ENCODE data around the gene MIDN. TPM values are rescaled to one million over a fixed set of nuclear protein-coding genes. Genes with fewer than 3 reads are reported as not detected.
A peak's percentile ranks its signal among the peaks of the same experiment; 100 is the strongest.

The MIDN gene
- total and polyA plus RNA-seq, 2 of the 4 experiments (the other 2 are of a cell fraction) = 2.5 to 26.0 TPM

DNA sequence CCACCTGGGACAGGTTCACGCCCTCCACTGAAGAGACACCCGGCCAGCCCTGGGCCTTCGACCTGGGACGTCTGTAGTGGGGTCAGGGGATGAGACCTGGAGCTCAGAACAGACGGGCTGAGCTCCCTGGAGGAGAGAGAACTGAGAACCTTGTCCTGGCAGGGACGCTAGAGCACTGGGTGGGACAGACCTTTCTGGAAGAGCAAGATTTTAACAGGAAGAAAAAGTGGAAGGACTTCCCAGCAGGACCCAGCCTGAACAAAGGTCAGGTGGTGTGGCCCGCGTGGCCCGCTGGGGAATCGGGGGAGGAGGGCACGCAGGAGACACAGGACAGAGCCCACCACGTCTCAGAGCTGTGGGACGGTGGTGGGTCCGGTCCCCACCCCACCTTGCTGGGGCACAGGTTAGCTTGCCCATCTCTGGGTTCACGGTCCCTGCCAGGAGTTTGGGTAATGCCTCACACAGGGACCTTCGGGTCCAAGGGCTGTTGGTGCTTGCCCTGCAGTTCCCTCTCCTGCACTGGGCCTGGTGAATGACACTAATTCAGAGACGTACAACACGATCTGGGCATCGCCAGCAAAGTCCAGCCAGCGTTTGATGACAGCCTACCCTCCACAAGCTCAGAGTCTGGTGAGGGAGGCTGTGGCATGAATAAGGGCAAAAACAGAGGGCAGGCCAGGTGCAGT, 36.1 kb downstream of the MIDN start (continued):
- TF ChIP-seq SMC3 (IDR thresholded peaks at IDR 0.05; ENCODE audit: low read depth, low read length) = no peak

DNA sequence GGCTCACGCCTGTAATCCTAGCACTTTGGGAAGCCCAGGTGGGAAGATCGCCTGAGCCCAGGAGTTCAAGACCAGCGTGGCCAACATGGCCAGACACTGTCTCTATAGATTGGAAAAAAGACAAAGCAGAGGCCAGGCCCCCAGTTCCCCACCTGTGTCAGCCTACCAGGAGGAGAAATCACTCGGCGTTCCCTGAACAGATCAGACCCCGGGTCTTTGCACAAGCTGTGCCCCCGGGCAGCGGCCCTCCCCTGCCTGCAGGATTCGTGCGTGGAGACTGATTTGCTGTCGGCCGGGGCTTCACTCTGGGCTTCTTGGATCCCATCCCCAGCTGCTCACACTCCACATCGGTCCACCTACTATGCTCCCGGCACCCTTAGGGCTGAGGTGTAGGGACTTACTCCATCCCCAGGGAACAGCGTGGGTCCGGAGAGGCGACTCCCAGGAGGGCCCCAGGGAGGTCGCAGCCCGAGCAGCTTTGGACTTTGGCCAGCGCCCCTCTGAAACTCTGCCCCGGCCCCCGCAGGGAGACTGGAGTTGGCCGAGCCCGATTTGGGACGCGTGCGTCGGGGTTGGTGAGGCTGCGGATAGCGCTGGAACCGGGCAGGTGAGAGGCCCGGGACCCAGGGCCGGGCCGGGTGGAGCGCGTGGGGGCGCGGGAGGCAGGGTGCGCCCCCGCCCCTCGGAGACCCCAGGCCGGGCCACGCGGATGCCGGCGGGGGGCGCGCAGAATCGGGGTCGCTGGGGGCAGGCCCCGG, 36.8 kb downstream of the MIDN start:
- Histone ChIP-seq H2AK5ac (ENCODE audit: low read depth, low read length) (no peak overlapping the region), H3K9ac (ENCODE audit: low read depth, low read length) (no peak overlapping the region), H2BK5ac (ENCODE audit: low read depth, low read length, poor library complexity, severe bottlenecking) (no peak overlapping the region), H3K36me3 (ENCODE audit: control insufficient read depth, insufficient read depth, low read length) (no peaks in the 10 kb centered on the region), H4K91ac (ENCODE audit: insufficient read depth, low read depth, low read length) (no peak overlapping the region), H2AFZ (replicated peaks; ENCODE audit: low read length, poor library complexity) (peak overlapping the region; percentile 14), H3K4ac (ENCODE audit: low read depth, low read length) (no peak overlapping the region), H4K5ac (ENCODE audit: low read depth, low read length) (no peak overlapping the region), H2BK15ac (ENCODE audit: low read depth, low read length) (no peak overlapping the region), H2AK9ac (replicated peaks; ENCODE audit: low read depth, low read length, poor library complexity) (peak overlapping the region; percentile 37), H3K4me2 (ENCODE audit: low read depth, low read length) (no peak overlapping the region), H3K4me3 (ENCODE audit: insufficient read depth, low read depth, low read length) (no peak overlapping the region), H3K27me3 (ENCODE audit: control insufficient read depth, insufficient read depth, low read length) (peaks cover 41% of the 10 kb centered on the region), H3K4me1 (ENCODE audit: control insufficient read depth, insufficient read depth, low read length) (no peaks in the 10 kb centered on the region), H3K27ac (ENCODE audit: insufficient read depth, low read length) (no peak overlapping the region), H3K56ac (ENCODE audit: extremely low read depth, insufficient read depth, low read length) (no peak overlapping the region), H3K23ac (ENCODE audit: low read depth, low read length) (no peak overlapping the region), H3K9me1 (ENCODE audit: insufficient read depth, low read length) (no peaks in the 10 kb centered on the region), H4K8ac (ENCODE audit: low read depth in 2 of 2, low read length in 2 of 2) (no peak overlapping the region), H3K18ac (ENCODE audit: low read depth, low read length) (no peak overlapping the region), H2BK120ac (ENCODE audit: low read depth, low read length) (no peak overlapping the region), H3K9me3 (ENCODE audit: control insufficient read depth, insufficient read depth, low read length) (no peaks in the 10 kb centered on the region), H3K79me1 (ENCODE audit: low read depth in 1 of 2, low read length in 2 of 2) (peaks cover 0 to 3% of the 10 kb centered on the region in 2 experiments; a peak in 1 of 4 replicates), H2BK20ac (ENCODE audit: low read depth, low read length) (no peak overlapping the region), H4K20me1 (ENCODE audit: insufficient read depth, low read length) (peaks cover 8% of the 10 kb centered on the region), H3K14ac (replicated peaks; ENCODE audit: low read depth, low read length) (no peak overlapping the region)
- ChIA-PET CTCF (no interaction called here), POLR2A (ENCODE audit: unreplicated experiment) (no interaction called here)
- DNase-seq (no peak), ATAC-seq (ENCODE audit: low read depth) (no peak)
- in situ Hi-C loops (cut with MboI; ENCODE audit: low sequenced_read_pairs) (loop anchor here (5.0 kb wide), 1 partner anchor 77 kb away; no protein-coding TSS in a partner anchor), intact Hi-C loops (cut with micrococcal nuclease) (loop anchor here (2.0 kb wide), 1 partner anchor 94 kb away; no protein-coding TSS in a partner anchor), dilution Hi-C loops (cut with HindIII; ENCODE audit: low sequenced_read_pairs, unreplicated experiment) (no loop called here)
- 23% methylated on average over 16 of the region's 51 CpGs; no CpG with 5 or more reads in 1 of the 2 experiments for WGBS, 2 experiments (ENCODE audit: extremely low coverage in 2 of 2, insufficient read length in 1 of 2)
- BruUV-seq (replicated peaks) = no TSS peak
- TF ChIP-seq FOS (IDR thresholded peaks at IDR 0.05; ENCODE audit: low read depth, low read length) = no peak
- TF ChIP-seq MXI1 (IDR thresholded peaks at IDR 0.05; ENCODE audit: borderline replicate concordance, low read depth, low read length) = no peak
- TF ChIP-seq CTCF (conservative IDR thresholded peaks at IDR 0.05; ENCODE audit: low read depth, low read length) = no peak
- TF ChIP-seq POLR2A (IDR thresholded peaks at IDR 0.05; ENCODE audit: low read depth, low read length) = no peak
- no peak for TF ChIP-seq SMC3 (IDR thresholded peaks at IDR 0.05; ENCODE audit: low read depth, low read length)
- TF ChIP-seq CHD1 (IDR thresholded peaks at IDR 0.05; ENCODE audit: low read depth, low read length) = no peak
- TF ChIP-seq NFE2L2 (IDR thresholded peaks at IDR 0.05; ENCODE audit: low read depth, low read length) = no peak
- no peak for TF ChIP-seq RFX5 (IDR thresholded peaks at IDR 0.05; ENCODE audit: low read depth, low read length)
- TF ChIP-seq ELK1 (IDR thresholded peaks at IDR 0.05; ENCODE audit: borderline replicate concordance, low read depth, low read length) = no peak
- no peak for TF ChIP-seq USF2 (IDR thresholded peaks at IDR 0.05; ENCODE audit: low read depth, low read length)
- TF ChIP-seq CEBPB (IDR thresholded peaks at IDR 0.05; ENCODE audit: low read depth, low read length) = no peak
